GM21390 (cell line): ENCODE data around the gene LPP.
A peak's percentile ranks its signal among the peaks of the same experiment; 100 is the strongest.

Experiments
- ATAC-seq: cut with Tn5 transposase; IDR thresholded peaks from one replicate; pipeline ENCODE4 v1.9.1; 2021; ENCODE audit not compliant: unreplicated experiment

The LPP gene

GRCh38 chr3:188390775-188391443 lies 237.0 kb downstream of the LPP start:
- ATAC-seq: no peak

- no peak for ATAC-seq
Measured at GRCh38 chr3:188391592-188391991, 237.6 kb downstream of the LPP start.

- ATAC-seq: no peak
Measured at GRCh38 chr3:188392076-188392475, 238.1 kb downstream of the LPP start.

GRCh38 chr3:188394623-188395022 lies 240.7 kb downstream of the LPP start:
- no peak for ATAC-seq

- no peak for ATAC-seq
Measured at GRCh38 chr3:188396251-188396650, 242.3 kb downstream of the LPP start.

- no peak for ATAC-seq
Measured at GRCh38 chr3:188396900-188397299, 242.9 kb downstream of the LPP start.

- no peak for ATAC-seq
Measured at GRCh38 chr3:188397766-188398705, 244.1 kb downstream of the LPP start.

GRCh38 chr3:188400494-188401243 lies 246.7 kb downstream of the LPP start:
- peak; percentile 95 for ATAC-seq

- no peak for ATAC-seq
Measured at GRCh38 chr3:188401244-188401993, 247.5 kb downstream of the LPP start.

GRCh38 chr3:188402229-188402628 lies 248.3 kb downstream of the LPP start:
- ATAC-seq: no peak

- no peak for ATAC-seq
Measured at GRCh38 chr3:188403404-188403803, 249.4 kb downstream of the LPP start.

GRCh38 chr3:188404124-188404523 lies 250.2 kb downstream of the LPP start:
- no peak for ATAC-seq

- ATAC-seq: no peak
Measured at GRCh38 chr3:188404701-188405100, 250.7 kb downstream of the LPP start.

GRCh38 chr3:188407158-188407880 lies 253.4 kb downstream of the LPP start:
- no peak for ATAC-seq

GRCh38 chr3:188408831-188409230 lies 254.9 kb downstream of the LPP start:
- ATAC-seq: no peak

GRCh38 chr3:188411750-188412149 lies 257.8 kb downstream of the LPP start:
- no peak for ATAC-seq

- ATAC-seq: no peak
Measured at GRCh38 chr3:188415196-188415595, 261.2 kb downstream of the LPP start.

- no peak for ATAC-seq
Measured at GRCh38 chr3:188416041-188416440, 262.1 kb downstream of the LPP start.

GRCh38 chr3:188417271-188417696 lies 263.3 kb downstream of the LPP start:
- no peak for ATAC-seq

- ATAC-seq: no peak
Measured at GRCh38 chr3:188417766-188418165, 263.8 kb downstream of the LPP start.
